Mesothelial cell of epicardium (in vitro differentiated cells): ENCODE results near the gene MESP1. TPM values are rescaled to one million over a fixed set of nuclear protein-coding genes. Genes with fewer than 3 reads are reported as not detected.
A peak's percentile ranks its signal among the peaks of the same experiment; 100 is the strongest.

Experiments used
- DNase-seq, 2 experiments: peaks; one replicate each; pipeline ENCODE4 v3.0.0; 2021; ENCODE audit warnings: low spot score in 2 of 2; ENCODE audit not compliant: unreplicated experiment in 2 of 2
- H3K27ac Mint-ChIP-seq: 2 replicates; pipeline ENCODE4 v1.8.0; 2021; ENCODE audit warnings: mixed read lengths
- H3K27me3 Mint-ChIP-seq: 2 replicates; pipeline ENCODE4 v1.8.0; 2021; ENCODE audit warnings: low read depth, mixed read lengths
- H3K36me3 Mint-ChIP-seq: 2 replicates; pipeline ENCODE4 v1.8.0; 2021; ENCODE audit warnings: mixed read lengths
- H3K4me1 Mint-ChIP-seq: 2 replicates; pipeline ENCODE4 v1.8.0; 2021; ENCODE audit warnings: mixed read lengths
- H3K4me3 Mint-ChIP-seq: 2 replicates; pipeline ENCODE4 v1.8.0; 2021; ENCODE audit warnings: mild to moderate bottlenecking, moderate library complexity, mixed read lengths
- H3K9me3 Mint-ChIP-seq: 2 replicates; pipeline ENCODE4 v1.8.0; 2021; ENCODE audit warnings: mixed read lengths
- CTCF ChIP-seq: fragments of 200-600 bp; sonication (generic); IDR thresholded peaks from one replicate; pipeline ENCODE4 v1.5.0; 2021; ENCODE audit warnings: antibody characterized with exemption; ENCODE audit not compliant: unreplicated experiment
- total RNA-seq: library from RNA; stranded (reverse); gene quantifications from 3 replicates; pipeline ENCODE4 v1.2.1, GENCODE V29; 2021

The MESP1 gene
- total RNA-seq, 1 donor from 2014 or later = not detected

GRCh38 chr15:89751748-89752147 lies 699 bp upstream of the MESP1 start:
- peak overlapping the region; percentile 50 for H3K4me3 Mint-ChIP-seq
- TF ChIP-seq CTCF = no peak
- H3K4me1 Mint-ChIP-seq = peaks cover 8% of the 10 kb centered on the region
- no peaks in the 10 kb centered on the region for H3K9me3 Mint-ChIP-seq
- H3K27ac Mint-ChIP-seq = no peak overlapping the region
- no peak for DNase-seq
- H3K27me3 Mint-ChIP-seq = peaks cover 2% of the 10 kb centered on the region
- H3K36me3 Mint-ChIP-seq = no peaks in the 10 kb centered on the region

DNA sequence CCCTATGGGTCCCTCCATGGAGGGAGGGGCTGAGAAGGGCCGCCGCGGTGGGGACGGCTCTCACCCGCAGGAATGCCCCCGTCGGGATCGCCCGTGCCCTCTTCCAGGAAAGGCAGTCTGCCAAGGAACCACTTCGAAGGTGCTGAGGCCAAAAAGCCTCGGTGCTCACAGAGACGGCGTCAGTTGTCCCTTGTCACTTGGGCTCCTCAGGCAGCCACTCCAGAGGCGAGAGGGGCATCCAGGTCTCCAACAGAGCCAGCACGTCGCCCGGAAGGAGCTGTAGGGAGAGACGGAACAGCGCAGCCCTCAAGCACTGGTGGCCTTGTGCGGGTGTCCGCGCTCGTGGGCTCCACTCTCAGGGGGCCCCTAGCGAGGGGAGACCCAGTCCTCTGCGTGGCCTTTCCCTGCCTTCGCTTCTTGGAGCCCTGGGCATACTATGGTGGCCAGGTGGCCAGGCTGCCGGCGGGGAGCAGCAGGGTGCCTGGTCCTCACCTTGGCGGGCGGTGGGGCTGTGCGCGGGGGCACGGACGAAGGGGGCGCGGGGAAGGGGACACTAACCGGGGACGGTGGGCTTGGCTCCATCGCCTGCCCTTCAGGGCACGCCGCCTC lies 994 bp downstream of the MESP1 start:
- TF ChIP-seq CTCF = no peak
- Mint-ChIP-seq H3K27me3 (peaks cover 2% of the 10 kb centered on the region), H3K36me3 (no peaks in the 10 kb centered on the region), H3K27ac (no peak overlapping the region), H3K4me3 (peak overlapping the region; percentile 65), H3K9me3 (no peaks in the 10 kb centered on the region), H3K4me1 (peaks cover 8% of the 10 kb centered on the region)
- DNase-seq = no peak

DNA sequence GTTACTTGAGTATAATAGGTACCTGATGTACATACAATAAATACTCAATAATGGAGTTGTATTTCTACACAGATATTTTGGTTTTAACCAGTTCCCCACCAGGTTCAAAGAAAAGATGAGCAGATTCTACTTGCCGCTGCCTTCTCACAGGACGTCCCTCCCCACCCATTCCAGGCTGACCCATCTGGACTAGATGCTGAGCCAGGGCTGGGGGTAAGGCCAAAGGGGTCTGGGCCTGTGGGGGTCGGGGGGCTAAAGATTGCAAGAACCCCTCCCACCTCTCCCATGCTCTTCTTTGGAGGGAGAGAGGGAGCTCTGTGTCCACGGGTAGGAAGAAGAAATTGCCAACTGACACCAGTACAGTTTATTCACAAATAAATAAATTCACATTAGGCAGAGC lies 1.5 kb downstream of the MESP1 start:
- Mint-ChIP-seq H3K36me3 (no peaks in the 10 kb centered on the region), H3K4me1 (peaks cover 5% of the 10 kb centered on the region), H3K27me3 (peaks cover 2% of the 10 kb centered on the region), H3K27ac (no peak overlapping the region), H3K9me3 (no peaks in the 10 kb centered on the region), H3K4me3 (peak overlapping the region; percentile 65)
- no peak for TF ChIP-seq CTCF
- DNase-seq = no peak

GRCh38 chr15:89749054-89749453 lies 2.0 kb downstream of the MESP1 start:
- Mint-ChIP-seq H3K9me3 (no peaks in the 10 kb centered on the region), H3K4me1 (peaks cover 4% of the 10 kb centered on the region), H3K27ac (no peak overlapping the region), H3K27me3 (peaks cover 2% of the 10 kb centered on the region), H3K4me3 (no peak overlapping the region), H3K36me3 (no peaks in the 10 kb centered on the region)
- no peak for DNase-seq
- TF ChIP-seq CTCF = no peak

DNA sequence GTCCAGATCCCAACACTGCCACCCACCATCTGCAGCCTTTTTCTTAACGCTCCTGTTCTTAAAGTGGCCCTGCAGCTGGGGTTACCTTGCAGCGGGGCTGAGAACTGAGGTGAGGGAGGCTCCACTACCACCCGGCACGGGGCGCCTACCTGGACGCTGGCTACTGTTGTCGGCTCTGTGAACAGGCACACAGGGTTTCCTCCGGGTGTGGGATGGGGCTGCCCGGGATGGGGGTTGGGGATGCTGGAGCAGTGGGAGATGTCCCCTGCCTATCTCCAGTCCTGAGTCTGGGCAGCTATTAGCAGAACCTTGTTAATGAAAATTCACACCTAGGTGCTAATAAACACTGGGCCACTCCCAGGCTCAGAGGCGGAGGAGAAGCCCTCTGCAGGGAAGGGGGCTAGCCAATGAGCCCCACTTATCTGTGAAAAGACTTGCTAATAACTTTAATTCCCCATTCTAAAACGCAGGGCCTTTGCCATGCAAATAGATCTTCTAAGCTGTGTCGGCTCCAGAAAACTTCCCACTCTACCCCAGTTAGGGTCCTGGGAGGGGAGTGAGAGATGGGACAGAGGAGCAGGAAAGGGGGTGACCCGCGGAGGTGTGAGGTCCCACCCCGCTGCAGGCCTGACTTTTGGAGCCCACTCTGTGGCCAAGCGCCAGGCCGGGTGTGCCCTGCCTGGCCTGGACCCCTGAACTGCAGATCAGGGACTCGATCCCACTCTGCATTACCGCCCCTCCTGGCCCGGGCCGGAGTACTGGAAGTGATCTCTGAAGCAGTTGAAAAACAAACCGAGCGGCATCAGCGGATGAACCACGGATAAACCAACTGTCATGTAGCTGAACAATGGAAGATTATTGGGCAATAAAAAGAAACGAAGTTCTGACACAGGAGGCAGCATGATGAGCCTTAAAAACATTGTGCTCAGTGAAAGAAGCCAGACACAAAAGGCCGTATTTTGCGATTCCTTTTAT lies 3.1 kb downstream of the MESP1 start:
- Mint-ChIP-seq H3K9me3 (no peaks in the 10 kb centered on the region), H3K36me3 (no peaks in the 10 kb centered on the region), H3K27me3 (peaks cover 5% of the 10 kb centered on the region), H3K4me1 (peaks cover 4% of the 10 kb centered on the region), H3K4me3 (no peak overlapping the region), H3K27ac (no peak overlapping the region)
- TF ChIP-seq CTCF = no peak
- no peak for DNase-seq
